GM12801 (cell line): ENCODE results near the gene SLC10A7.

ENCODE experiments used
- TF ChIP-seq, protein P1 (sequence below): IDR thresholded peaks from one replicate; pipeline ENCODE4 v1.5.1; 2011; ENCODE audit warnings: control low read depth; ENCODE audit not compliant: insufficient read length; ENCODE audit errors: extremely low read depth

The SLC10A7 gene

GRCh38 chr4:146315184-146315583, 206.6 kb downstream of the SLC10A7 start:
- TF ChIP-seq, protein P1, sequence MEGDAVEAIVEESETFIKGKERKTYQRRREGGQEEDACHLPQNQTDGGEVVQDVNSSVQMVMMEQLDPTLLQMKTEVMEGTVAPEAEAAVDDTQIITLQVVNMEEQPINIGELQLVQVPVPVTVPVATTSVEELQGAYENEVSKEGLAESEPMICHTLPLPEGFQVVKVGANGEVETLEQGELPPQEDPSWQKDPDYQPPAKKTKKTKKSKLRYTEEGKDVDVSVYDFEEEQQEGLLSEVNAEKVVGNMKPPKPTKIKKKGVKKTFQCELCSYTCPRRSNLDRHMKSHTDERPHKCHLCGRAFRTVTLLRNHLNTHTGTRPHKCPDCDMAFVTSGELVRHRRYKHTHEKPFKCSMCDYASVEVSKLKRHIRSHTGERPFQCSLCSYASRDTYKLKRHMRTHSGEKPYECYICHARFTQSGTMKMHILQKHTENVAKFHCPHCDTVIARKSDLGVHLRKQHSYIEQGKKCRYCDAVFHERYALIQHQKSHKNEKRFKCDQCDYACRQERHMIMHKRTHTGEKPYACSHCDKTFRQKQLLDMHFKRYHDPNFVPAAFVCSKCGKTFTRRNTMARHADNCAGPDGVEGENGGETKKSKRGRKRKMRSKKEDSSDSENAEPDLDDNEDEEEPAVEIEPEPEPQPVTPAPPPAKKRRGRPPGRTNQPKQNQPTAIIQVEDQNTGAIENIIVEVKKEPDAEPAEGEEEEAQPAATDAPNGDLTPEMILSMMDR = no peak

DNA sequence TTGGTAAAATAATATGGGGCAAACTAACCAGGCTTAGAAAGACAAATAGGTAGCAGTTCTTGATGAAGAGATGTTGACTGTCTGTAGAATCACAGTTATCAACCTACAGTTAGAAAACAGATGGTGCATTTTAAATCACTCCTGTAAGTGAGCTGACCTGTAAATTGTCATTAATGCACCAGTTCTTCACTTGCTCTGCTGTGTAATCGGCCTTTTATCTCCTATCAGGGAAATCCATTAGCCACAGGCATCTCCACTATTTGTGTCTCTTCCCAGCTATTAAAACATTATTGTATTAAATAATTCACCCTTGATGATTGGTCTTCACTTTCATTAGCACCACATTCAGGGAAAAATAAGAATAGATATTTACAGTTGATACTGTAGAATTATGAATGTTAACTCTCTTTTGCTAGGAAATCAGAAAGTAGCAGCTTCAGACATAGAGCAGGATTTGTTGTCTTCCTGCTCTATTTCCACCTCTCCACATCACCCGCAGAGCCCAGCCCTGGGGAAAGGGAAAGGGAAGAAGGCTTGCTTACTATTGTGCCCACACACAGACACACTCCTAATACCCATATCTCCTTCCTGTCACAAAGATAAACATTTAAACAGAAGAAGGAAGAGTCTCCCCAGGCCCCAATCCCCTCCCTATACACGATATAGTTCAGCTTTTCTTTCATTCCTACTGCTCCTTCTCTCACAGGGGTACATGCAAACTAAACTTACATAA, 210.3 kb downstream of the SLC10A7 start:
- TF ChIP-seq, protein P1 = no peak

DNA sequence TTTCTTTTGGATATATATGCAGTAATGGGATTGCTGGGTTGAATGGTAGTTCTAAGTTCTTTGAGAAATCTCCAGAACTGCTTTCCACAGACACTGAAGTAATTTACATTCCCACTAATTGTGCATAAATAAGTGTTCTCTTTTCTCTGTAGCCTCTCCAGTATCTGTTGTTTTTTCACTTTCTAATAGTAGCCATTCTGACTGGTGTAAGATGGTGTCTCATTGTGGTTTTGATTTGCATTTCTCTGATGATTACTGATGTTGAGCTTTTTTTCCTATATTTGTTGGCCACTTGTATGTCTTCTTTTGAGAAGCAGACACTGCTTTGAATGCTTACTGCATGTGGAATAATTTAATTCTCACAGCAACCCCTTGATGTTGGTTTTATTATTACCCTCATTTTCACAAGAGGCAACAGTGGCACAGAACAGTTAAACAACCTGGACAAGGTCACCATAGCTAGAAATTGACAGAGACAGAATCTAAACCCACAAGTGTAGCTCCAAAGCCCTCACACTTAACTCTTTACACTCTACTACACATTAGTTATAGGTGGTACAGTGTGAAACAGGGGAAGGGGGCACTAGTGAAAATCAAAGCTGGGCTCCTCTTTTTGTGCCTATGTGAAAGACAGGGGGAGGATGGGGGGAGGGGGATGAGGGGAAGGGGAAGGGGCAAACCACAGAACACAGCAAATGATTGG, 211.3 kb downstream of the SLC10A7 start:
- TF ChIP-seq, protein P1 = no peak

DNA sequence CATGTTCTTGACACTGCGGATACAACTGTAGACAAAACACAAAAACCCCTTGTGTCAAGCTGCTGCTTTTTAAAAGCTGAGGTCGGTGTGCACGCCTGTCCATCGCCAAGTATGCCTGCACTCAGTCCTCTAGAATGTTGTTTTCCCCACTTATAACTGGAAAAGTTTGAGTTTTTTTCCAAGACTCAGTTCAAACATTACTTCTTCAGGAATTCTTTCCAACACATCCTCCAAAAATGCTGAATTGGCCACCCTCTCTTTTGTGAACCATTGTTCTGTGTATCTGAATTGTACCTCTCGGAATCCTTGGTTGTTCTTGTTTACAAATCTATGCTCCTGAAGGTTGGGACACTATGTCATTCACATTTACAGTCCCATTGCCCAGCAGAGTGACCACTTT, 212.8 kb downstream of the SLC10A7 start:
- TF ChIP-seq, protein P1 = no peak

DNA sequence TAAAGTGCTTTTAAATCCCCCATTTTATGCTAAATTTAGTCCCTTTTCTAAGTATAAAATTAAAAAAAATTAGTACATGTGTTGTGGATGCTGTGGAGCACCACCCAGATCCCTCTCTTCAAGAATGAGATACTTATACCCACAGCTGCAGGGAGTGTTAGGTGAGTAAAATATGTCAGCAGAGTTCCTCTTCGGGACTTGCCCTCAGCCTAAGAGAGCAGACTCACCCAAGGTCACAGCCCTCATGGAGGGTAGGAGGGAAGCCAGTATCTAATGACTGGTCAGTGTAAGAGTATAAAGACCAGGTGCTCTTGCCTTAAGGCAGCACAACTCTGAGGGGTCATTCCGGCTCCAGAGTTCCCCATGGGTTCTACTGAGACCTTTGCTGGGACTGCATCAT, 218.9 kb downstream of the SLC10A7 start:
- TF ChIP-seq, protein P1 = no peak

GRCh38 chr4:146299607-146300006, 222.1 kb downstream of the SLC10A7 start:
- TF ChIP-seq, protein P1 = no peak

GRCh38 chr4:146294776-146295175, 227.0 kb downstream of the SLC10A7 start:
- TF ChIP-seq, protein P1 = no peak
